Measurements from ENCODE around the gene FMNL2.
"Not testable (repeated sequence)": the region's sequence is repeated elsewhere in the genome, so short reads cannot be mapped to it uniquely, and the experiment has no call there.

FMNL2 gene

GRCh38 chr2:152453129-152453911 is 118.3 kb downstream of the FMNL2 start:
- DNase-seq: no peak

DNA sequence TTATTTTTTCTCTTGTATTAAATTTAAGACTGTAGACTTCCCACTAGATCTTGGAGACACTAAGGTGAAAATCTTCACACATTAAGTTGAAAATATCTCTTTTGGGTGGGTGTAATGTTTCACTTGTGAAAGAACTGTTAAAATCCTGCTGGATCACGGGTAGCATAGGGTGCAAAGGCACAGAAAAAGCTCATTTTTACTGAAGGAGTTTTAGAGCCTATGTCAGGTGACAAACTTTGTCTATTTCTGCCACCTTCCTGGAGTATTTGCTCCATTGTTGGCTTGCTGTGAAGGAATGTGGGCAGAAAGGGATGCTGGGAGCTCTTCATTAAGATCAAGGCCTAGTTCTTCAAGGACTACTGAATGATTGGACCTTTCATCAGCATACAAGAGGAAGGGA is 119.4 kb downstream of the FMNL2 start:
- DNase-seq: no peak

GRCh38 chr2:152454960-152455359 is 120.0 kb downstream of the FMNL2 start:
- no peak for DNase-seq

DNA sequence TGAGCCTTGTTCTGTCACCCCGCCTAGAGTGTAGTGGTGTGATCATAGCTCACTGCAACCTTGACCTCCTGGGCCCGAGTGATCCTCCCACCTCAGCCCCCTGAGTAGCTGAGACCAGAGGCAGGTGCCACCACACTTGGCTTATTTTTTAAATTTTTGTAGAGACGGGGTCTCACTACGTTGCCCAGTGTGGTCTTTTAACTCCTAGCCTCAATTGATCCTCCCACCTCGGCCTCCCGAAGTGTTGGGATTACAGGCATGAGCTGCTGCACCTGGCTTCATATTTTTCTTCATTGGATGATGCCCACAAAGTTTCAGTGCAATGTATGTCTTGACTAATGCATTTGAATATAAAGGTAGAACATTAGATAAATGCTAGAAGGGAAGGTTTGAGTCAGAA is 120.8 kb downstream of the FMNL2 start:
- DNase-seq: no peak

GRCh38 chr2:152456262-152456661 is 121.3 kb downstream of the FMNL2 start:
- no peak for DNase-seq

- DNase-seq: no peak
Measured at GRCh38 chr2:152458441-152458940, 123.5 kb downstream of the FMNL2 start.

DNA sequence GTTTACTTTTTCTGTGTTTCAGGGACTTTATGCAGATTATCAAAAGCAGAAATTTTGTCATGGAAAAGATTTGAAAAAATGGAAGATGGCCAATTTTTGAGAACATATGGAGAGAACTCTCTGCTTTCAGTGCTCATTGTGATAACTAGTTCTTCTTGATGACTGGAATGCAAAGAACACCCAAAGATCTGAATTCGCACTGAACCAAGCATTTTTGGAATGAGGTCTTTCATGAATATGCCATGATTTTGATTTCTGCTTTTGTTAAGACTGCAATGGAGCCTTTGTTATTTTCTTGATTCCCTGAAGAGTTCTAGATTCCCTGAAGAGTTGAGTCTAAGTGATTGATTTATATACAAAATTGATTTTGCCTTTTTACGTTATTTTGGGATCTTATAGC is 124.1 kb downstream of the FMNL2 start:
- DNase-seq: no peak

DNA sequence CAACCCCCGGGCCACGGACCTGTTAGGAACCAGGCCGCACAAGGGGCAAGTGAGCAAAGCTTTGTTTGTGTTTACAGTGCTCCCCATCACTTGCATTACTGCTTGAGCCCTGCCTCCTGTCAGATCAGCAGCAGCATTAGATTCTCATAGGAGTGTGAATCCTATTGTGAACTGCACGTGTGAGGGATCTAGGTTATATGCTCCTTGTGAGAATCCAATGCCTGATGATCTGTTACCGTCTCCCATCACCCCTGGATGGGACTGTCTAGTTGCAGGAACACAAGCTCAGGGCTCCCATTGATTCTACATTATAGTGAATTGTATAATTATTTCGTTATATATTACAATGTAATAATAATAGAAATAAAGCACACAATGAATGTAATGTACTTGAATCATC is 125.6 kb downstream of the FMNL2 start:
- DNase-seq: no peak

DNA sequence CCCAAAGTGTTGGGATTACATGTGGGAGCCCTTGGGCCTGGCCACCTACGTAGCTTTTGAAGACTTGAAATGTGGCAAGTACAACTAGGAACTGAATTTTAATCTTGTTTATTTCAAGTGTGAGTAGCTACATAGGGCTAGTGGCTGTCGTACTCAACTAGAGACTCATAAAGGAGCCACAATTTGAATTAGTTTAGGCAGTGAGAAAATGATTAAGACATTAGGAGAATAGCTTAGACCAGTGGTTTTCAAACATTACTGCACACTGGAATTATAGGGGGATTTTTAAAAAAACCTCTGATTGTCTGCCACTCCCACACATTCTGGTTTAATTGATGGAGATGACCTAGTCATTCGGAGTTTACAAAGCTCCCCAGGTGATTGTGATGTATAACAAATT is 127.1 kb downstream of the FMNL2 start:
- DNase-seq: no peak

GRCh38 chr2:152462779-152463178 is 127.8 kb downstream of the FMNL2 start:
- no peak for DNase-seq

- no peak for DNase-seq
Measured at GRCh38 chr2:152464851-152465470, 130.0 kb downstream of the FMNL2 start.

DNA sequence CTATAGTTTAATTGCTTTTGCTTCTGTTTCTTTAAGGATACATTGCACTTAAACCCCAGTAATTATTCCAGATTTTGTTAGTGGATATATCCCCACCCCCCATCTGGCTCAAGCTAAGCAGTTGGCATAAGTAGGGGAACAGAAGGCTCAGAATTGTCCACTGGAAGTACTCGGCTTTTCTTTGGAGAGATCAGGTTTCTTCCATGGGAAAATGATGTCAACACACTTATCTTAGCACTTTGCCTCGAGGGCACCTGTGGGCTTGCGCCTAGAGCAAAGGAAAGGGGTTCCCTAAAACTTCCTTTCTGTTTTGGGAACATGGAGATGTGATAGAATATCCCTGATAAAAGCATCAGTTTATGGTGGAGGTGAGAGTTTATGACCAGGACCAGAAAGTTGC is 130.6 kb downstream of the FMNL2 start:
- DNase-seq: no peak

DNA sequence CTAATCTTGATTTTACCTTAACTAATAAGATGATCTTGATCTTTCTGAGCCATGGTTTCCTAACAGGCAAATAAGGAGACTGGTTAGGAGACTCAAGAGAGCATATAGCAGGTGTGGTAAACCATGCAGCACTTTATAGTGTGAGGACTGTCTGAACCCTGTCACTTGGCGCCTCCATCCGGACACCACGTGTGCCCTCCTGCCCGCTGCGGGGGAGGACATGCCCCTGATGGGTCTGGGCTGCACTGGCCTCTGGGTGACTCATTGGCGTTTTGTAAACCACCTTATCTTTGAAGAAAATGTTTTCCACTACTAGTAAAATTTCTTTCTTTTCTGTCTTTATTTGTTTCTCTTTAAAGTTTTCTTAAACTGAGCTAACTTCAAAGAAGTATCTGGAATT is 131.1 kb downstream of the FMNL2 start:
- no peak for DNase-seq

DNA sequence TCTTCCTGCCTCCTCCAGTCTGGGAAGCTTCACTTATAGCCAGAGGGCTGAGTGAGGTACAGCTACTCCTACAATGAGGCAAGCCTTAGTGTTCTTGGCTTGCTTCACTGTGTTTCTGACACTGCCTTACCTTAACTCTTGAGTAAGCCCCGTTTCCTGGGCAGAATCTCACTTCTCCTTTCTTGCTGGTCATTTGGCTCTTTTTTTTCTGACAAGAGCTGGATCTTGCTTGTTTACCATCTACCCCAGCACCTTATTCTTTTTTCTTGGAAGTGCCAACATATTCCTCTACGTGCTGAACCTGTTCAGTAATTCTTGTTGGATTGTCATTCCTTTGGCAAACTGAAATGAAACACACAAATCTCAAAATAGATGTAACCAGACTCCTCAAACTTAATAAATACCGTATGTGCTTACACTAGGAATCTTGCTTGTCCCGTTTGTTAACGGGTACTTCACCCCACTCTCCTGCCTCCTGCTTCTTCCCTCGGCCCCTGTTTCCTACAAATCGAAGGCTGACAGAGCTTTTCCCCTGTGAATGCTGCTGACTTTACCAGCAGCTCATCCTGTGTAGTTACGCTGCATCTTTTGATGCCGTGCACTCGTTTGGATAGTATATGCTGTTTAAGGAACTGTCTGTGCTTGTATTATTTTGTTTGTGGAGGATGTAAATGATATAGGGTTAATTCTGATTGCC is 132.2 kb downstream of the FMNL2 start:
- no peak for DNase-seq

DNA sequence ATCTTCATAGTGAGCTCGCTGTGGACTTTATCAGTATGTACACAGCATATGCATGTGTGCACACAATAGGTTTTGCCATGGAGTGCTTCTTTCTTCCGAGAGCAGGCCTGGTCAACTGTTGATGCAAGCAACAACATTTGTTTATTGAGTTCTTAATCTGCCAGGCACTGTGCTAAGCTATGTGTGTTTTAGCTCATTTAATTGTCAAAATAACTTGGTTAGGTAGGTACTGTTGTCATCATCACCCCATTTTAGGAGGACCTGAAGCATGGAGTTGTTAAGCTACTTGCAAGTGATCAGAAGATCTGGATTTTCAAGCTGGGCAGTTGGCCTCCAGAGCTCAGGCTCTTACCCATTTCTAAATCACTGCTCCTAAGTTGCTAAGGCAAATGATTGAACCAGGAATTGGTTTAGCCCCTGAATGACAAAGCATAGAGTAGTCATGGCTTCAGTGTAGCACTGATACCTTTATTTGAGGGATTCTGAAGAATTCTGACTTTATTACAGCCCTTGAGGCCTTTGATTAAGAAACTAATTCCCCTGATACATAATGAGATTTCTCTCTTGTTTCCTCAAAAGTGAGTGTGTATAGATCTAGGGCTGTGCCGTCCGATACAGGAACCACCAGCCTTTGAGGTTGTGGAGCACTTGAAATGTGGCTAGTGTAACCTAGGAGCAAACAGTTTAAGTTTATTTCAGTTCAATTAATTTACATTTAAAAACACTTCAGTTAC is 132.9 kb downstream of the FMNL2 start:
- DNase-seq: no peak

DNA sequence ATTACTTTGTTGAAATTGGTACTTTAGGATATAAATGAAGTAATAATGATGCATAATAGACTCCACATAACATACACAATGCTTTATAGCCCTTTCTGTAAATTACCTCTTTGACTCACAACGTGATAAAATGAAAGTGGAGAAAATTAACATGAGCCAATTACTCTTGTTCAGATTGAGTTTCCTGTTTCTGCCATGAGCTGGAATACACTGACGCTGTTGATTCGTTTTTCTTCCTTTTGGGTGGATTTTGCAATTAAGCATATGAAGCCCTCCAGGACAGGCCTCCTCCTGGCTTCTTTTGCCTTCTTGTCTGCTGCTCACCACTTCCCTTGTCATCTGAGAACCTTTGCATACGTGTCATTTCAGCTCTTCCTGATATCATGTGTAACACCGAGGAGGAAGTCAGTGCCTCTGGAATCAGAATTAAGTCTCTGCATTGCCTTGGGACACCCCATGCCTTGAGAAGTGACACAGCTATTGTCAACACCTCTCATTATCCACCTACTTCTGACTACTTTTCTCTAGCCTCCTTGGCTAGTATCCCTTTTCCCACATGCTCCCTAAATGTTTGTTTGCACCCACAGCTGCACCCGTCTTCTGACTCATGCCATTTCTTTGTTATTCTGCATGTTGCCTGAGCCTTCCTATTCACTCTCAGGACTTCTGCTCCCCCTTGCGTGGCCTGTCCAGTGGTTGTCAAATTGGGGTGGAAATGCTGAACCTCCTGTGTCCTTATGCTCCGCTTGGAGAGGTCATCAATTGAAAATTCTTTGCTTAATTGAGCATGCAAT is 134.1 kb downstream of the FMNL2 start:
- DNase-seq: no peak

DNA sequence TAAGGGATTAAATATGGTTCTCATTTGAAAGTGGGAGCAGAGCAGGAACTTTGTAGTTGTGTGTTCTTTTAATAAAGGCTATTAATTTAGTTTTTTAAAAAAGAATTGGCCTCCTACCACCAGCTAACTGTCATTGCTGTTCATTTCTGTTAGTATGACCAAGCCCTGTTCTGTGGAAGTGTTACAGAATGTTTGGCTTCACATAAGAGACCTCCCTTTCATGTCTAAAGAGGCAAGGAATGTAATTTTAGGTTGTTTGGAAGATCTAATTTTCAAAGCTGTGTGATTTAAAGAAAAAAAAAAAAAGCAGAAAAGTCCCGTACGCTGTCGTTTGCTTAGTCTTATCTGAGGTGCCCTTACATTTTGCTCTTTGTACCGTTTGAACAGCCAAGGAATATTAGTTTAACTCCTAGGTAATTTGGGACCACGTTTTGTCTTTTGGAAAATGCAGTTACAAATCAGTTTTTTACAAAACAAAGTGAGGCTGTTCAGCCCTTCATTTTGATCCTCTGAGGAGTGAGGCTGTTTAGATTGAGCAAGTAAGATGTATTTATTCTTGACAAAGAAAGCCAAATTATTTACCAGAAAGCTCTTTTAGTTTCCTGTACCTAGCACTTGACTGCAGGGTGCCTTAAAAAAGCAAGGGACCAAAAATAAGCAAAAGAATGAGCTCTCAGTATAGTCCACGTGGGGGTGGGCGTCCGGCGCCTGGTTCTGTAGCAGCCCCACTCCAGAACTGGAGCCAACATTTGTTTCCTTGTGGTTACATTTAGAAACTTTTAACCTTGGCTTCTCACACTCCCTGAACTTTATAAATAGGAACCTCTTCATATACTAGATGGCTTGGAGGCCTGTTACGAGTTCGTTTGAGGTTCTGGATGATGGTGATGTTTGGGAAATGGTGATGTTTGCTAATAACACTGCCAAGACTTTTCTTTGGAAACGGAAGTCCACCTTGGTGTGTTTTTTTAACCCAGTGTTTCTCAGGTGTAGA is 136.2 kb downstream of the FMNL2 start:
- DNase-seq: no peak

DNA sequence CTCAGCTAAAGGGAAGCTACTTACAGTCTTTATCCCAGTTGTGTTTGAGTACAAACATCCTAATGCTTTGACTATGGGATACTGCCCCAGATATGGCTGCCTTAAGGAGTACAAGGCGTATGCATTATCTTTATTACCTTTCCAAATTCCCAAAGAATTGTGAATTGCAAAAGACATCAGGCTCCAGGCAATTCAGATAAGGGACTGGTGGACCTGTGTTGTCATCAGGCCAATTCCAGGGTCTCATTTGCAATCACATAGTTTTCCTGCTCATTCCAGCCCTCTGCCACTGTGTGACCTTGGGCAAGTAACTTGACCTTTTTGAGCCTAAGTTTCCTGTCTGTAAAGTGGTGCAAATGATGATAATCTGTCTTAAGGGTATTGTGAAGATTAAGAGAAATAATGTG is 137.5 kb downstream of the FMNL2 start:
- no peak for DNase-seq

- DNase-seq: no peak
Measured at GRCh38 chr2:152473151-152473857, 138.3 kb downstream of the FMNL2 start.

- DNase-seq: not testable (repeated sequence)
Measured at GRCh38 chr2:152474523-152474922, 139.5 kb downstream of the FMNL2 start.

Data from activated CD4-positive, alpha-beta T cell treated with anti-CD3 and anti-CD28 coated beads, Interleukin-2, amount 50 U/mL, for 1 hour (primary cell).